Neural cell (in vitro differentiated cells): ENCODE results near the gene IKZF1. TPM values are rescaled to one million over a fixed set of nuclear protein-coding genes. Genes with fewer than 3 reads are reported as not detected.

ENCODE experiments used
- H2AFZ ChIP-seq: fragments of 200-600, 300-800 bp; sonication (generic), shearing (Covaris generic); 2 replicates; pipeline ENCODE4 v1.6.0; 2014; ENCODE audit warnings: low read depth, mild to moderate bottlenecking, antibody characterized with exemption, low read length, moderate library complexity
- H3F3A ChIP-seq: fragments of 200-600 bp; shearing (Covaris generic); 2 replicates; pipeline ENCODE4 v1.6.1; 2016; ENCODE audit warnings: mild to moderate bottlenecking, moderate library complexity, mixed read lengths, antibody characterized with exemption, low read length; ENCODE audit not compliant: insufficient read depth, poor library complexity, severe bottlenecking
- H3K27ac ChIP-seq: fragments of 200-600, 300-800 bp; sonication (generic), shearing (Covaris generic); 2 replicates; pipeline ENCODE4 v1.5.1; 2014; ENCODE audit warnings: mild to moderate bottlenecking, low read length, moderate library complexity
- H3K27me3 ChIP-seq: fragments of 300-800, 200-600 bp; sonication (generic), shearing (Covaris generic); 2 replicates; pipeline ENCODE4 v1.6.0; 2014; ENCODE audit warnings: mild to moderate bottlenecking, low read depth, low read length, moderate library complexity; ENCODE audit not compliant: insufficient read depth
- H3K36me3 ChIP-seq: fragments of 300-800, 200-600 bp; sonication (generic), shearing (Covaris generic); 2 replicates; pipeline ENCODE4 v1.5.1; 2014; ENCODE audit warnings: mild to moderate bottlenecking, antibody characterized with exemption, low read length, moderate library complexity; ENCODE audit not compliant: insufficient read depth
- H3K4me2 ChIP-seq: fragments of 300-800, 200-600 bp; sonication (generic), shearing (Covaris generic); 2 replicates; pipeline ENCODE4 v1.6.0; 2014; ENCODE audit warnings: mild to moderate bottlenecking, low read length
- H3K4me3 ChIP-seq: fragments of 300-800, 200-600 bp; sonication (generic), shearing (Covaris generic); 2 replicates; pipeline ENCODE4 v1.5.1; 2014; ENCODE audit warnings: mild to moderate bottlenecking, low read length, moderate library complexity
- H3K79me2 ChIP-seq: fragments of 200-600 bp; shearing (Covaris generic); replicated peaks from 2 replicates; pipeline ENCODE4 v1.6.0; 2014; ENCODE audit warnings: mild to moderate bottlenecking, low read length, moderate library complexity; ENCODE audit not compliant: insufficient read depth
- H3K9ac ChIP-seq: fragments of 300-800, 200-600 bp; sonication (generic), shearing (Covaris generic); 2 replicates; pipeline ENCODE4 v1.6.1; 2016; ENCODE audit warnings: mild to moderate bottlenecking, low read length, mixed read lengths
- H3K9me2 ChIP-seq: fragments of 200-600 bp; shearing (Covaris generic); 2 replicates; pipeline ENCODE4 v1.6.1; 2016; ENCODE audit warnings: mild to moderate bottlenecking, low read length, mixed read lengths; ENCODE audit not compliant: insufficient read depth
- H3K9me3 ChIP-seq: fragments of 200-600, 300-800 bp; sonication (generic), shearing (Covaris generic); 2 replicates; pipeline ENCODE4 v1.6.1; 2016; ENCODE audit warnings: mild to moderate bottlenecking, mixed run types, low read length, moderate library complexity, mixed read lengths
- H4K20me1 ChIP-seq: fragments of 200-600 bp; shearing (Covaris generic); 2 replicates; pipeline ENCODE4 v1.6.1; 2016; ENCODE audit warnings: mild to moderate bottlenecking, mixed run types; ENCODE audit not compliant: insufficient read depth
- CTCF ChIP-seq: fragments of 450-650 bp; IDR thresholded peaks from 2 replicates; pipeline ENCODE4 v1.5.1; 2014; ENCODE audit warnings: antibody characterized with exemption, mild to moderate bottlenecking, moderate library complexity; ENCODE audit not compliant: poor library complexity, severe bottlenecking
- EP300 ChIP-seq: fragments of 450-650 bp; conservative IDR thresholded peaks from 2 replicates; pipeline ENCODE4 v1.6.1; 2014; ENCODE audit warnings: antibody characterized with exemption, mild to moderate bottlenecking, moderate library complexity; ENCODE audit not compliant: poor library complexity, severe bottlenecking
- EZH2 ChIP-seq: fragments of 200-600, 300-800 bp; shearing (Covaris generic), sonication (generic); IDR thresholded peaks from 2 replicates; pipeline ENCODE4 v1.6.1; 2014; ENCODE audit warnings: antibody characterized with exemption, low read length, borderline replicate concordance, mild to moderate bottlenecking; ENCODE audit not compliant: insufficient read depth, poor library complexity, severe bottlenecking
- MXI1 ChIP-seq: fragments of 450-650 bp; conservative IDR thresholded peaks from 2 replicates; pipeline ENCODE4 v1.6.1; 2014; ENCODE audit warnings: antibody characterized with exemption, mild to moderate bottlenecking; ENCODE audit not compliant: poor library complexity, severe bottlenecking
- POLR2AphosphoS5 ChIP-seq: IDR thresholded peaks from 2 replicates; pipeline ENCODE4 v1.6.1; 2012
- RAD21 ChIP-seq: fragments of 450-650 bp; conservative IDR thresholded peaks from 2 replicates; pipeline ENCODE4 v1.6.1; 2014; ENCODE audit warnings: antibody characterized with exemption, mild to moderate bottlenecking, moderate library complexity
- REST ChIP-seq: IDR thresholded peaks from 2 replicates; pipeline ENCODE4 v1.6.1; 2012; ENCODE audit warnings: borderline replicate concordance
- SMC3 ChIP-seq: fragments of 450-650 bp; conservative IDR thresholded peaks from 2 replicates; pipeline ENCODE4 v1.6.1; 2014; ENCODE audit warnings: antibody characterized with exemption, mild to moderate bottlenecking, moderate library complexity; ENCODE audit not compliant: poor library complexity
- TAF1 ChIP-seq: IDR thresholded peaks from 2 replicates; pipeline ENCODE4 v1.6.1; 2012; ENCODE audit warnings: low read depth
- polyA plus RNA-seq: library from polyadenylated mRNA; depleted of rRNA; stranded (reverse); fragments of >200 nt; gene quantifications from 2 replicates; pipeline ENCODE4 v1.2.3, GENCODE V29; 2014

IKZF1 gene
- polyA plus RNA-seq, 1 donor from 2014 or later = 0.24 TPM

- Histone ChIP-seq H2AFZ (no peak overlapping the region), H3K27ac (no peak overlapping the region), H3K79me2 (no peaks in the 10 kb centered on the region), H3K4me3 (peak overlapping the region; percentile 62), H3K9ac (no peak overlapping the region), H3K36me3 (no peaks in the 10 kb centered on the region), H3K27me3 (peaks cover 47% of the 10 kb centered on the region), H3F3A (no peaks in the 10 kb centered on the region), H3K9me2 (no peaks in the 10 kb centered on the region), H3K4me2 (no peak overlapping the region), H3K9me3 (no peaks in the 10 kb centered on the region), H4K20me1 (no peaks in the 10 kb centered on the region)
- TF ChIP-seq SMC3 (no peak), EZH2 (no peak), REST (no peak), CTCF (no peak), RAD21 (no peak), TAF1 (no peak), MXI1 (no peak), POLR2AphosphoS5 (no peak), EP300 (no peak)
These were observed 1.8 kb upstream of the IKZF1 start for GRCh38 chr7:50302486-50303334.

- TF ChIP-seq POLR2AphosphoS5 (no peak), SMC3 (no peak), RAD21 (no peak), MXI1 (no peak), EP300 (no peak), TAF1 (no peak), CTCF (no peak), EZH2 (no peak), REST (no peak)
- H3K9ac ChIP-seq = no peak overlapping the region
- H3K36me3 ChIP-seq = no peaks in the 10 kb centered on the region
- H3K9me2 ChIP-seq = no peaks in the 10 kb centered on the region
- no peaks in the 10 kb centered on the region for H4K20me1 ChIP-seq
- no peaks in the 10 kb centered on the region for H3F3A ChIP-seq
- H3K27ac ChIP-seq = no peak overlapping the region
- H3K79me2 ChIP-seq = no peaks in the 10 kb centered on the region
- H3K27me3 ChIP-seq = peaks cover 49% of the 10 kb centered on the region
- H3K4me3 ChIP-seq = peak overlapping the region; percentile 66
- no peaks in the 10 kb centered on the region for H3K9me3 ChIP-seq
- H3K4me2 ChIP-seq = no peak overlapping the region
- H2AFZ ChIP-seq = no peak overlapping the region
These were observed 984 bp upstream of the IKZF1 start for GRCh38 chr7:50303335-50304128.
